Gastroesophageal sphincter (tissue), 3 donors: ENCODE measurements around the gene TTC9.
A peak's percentile ranks its signal among the peaks of the same experiment; 100 is the strongest.

Experiments used
- EP300 ChIP-seq: sonication (generic); formaldehyde crosslinking; IDR thresholded peaks from one replicate; pipeline ENCODE4 v1.6.1; 2017; ENCODE audit warnings: antibody characterized with exemption, mild to moderate bottlenecking
- POLR2A ChIP-seq, 2 donors: fragments of 450-650 bp; IDR thresholded peaks; one replicate each; pipeline ENCODE4 v1.6.1; 2017; ENCODE audit warnings: antibody characterized with exemption in 2 of 2, mild to moderate bottlenecking in 2 of 2, moderate library complexity in 1 of 2
- TF ChIP-seq, protein P1 (sequence below), 4 experiments: fragments of 200-600 bp in 2 of 4; fragments of 450-650 bp in 2 of 4; sonication (generic) in 1 of 4; IDR thresholded peaks; one replicate each; pipeline ENCODE4 v1.5.1; 2017 to 2019; ENCODE audit warnings: antibody characterized with exemption in 4 of 4, mild to moderate bottlenecking in 2 of 4, moderate library complexity in 2 of 4

DNA sequence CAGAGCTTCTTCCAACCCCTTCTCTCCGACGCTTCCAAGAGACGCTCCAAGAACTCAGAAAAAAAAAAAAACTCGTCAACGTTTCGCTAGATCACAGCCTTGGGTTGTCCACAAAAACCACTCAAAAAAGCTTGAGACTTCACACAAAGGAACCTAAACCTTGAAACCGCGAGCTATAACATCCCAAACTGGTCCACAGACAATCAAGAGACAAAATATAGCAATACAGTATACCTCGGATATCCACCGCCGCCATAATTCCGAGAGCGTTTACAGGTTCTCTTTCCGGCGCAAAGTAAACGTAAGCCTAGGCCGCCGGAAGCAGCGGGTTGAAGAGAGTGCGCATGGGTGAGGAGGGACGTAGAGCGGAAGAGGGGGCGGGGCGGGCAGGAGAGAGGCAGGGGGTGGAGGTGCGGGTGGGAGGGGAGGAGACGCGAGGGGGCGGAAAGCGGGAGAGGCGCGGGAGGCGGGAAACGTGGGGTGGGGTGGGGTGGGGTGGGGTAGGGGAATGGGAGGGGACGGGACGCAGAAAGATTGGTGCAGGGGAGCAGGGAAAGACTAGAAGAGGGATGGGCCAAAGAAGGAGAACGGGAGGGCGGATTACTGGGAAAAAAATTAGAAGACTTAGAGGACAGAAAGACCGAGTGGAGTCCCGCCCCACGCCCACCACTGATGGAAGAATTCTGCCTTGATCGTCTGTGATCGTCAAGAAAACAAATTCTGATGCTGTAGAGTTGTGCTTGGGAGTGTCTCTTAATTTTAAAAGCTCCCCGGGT is 41.1 kb upstream of the TTC9 start, which contains the start of gene MED6:
- TF ChIP-seq, protein P1, sequence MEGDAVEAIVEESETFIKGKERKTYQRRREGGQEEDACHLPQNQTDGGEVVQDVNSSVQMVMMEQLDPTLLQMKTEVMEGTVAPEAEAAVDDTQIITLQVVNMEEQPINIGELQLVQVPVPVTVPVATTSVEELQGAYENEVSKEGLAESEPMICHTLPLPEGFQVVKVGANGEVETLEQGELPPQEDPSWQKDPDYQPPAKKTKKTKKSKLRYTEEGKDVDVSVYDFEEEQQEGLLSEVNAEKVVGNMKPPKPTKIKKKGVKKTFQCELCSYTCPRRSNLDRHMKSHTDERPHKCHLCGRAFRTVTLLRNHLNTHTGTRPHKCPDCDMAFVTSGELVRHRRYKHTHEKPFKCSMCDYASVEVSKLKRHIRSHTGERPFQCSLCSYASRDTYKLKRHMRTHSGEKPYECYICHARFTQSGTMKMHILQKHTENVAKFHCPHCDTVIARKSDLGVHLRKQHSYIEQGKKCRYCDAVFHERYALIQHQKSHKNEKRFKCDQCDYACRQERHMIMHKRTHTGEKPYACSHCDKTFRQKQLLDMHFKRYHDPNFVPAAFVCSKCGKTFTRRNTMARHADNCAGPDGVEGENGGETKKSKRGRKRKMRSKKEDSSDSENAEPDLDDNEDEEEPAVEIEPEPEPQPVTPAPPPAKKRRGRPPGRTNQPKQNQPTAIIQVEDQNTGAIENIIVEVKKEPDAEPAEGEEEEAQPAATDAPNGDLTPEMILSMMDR (IDR thresholded peaks at IDR 0.05): peak in 1 of 4 experiments; percentile 10
- no peak for TF ChIP-seq EP300
- no peak for TF ChIP-seq POLR2A (IDR thresholded peaks at IDR 0.05)
